Measurements from ENCODE around the gene KIAA0930.

KIAA0930 gene

GRCh38 chr22:45233827-45234226 lies 6.9 kb downstream of the KIAA0930 start:
- no peak for ATAC-seq (ENCODE audit: insufficient read depth, low read depth)
- Histone ChIP-seq H3K27me3 (ENCODE audit: insufficient read depth, low read length, poor library complexity) (no peaks in the 10 kb centered on the region), H2AFZ (ENCODE audit: low read depth, low read length) (no peak overlapping the region), H3K36me3 (ENCODE audit: insufficient read depth, low read length) (peaks cover 13% of the 10 kb centered on the region), H3K79me2 (ENCODE audit: insufficient read depth, low read length) (peaks cover 11% of the 10 kb centered on the region; the same call in 1 of the 2 replicates), H3K27ac (ENCODE audit: low read length) (no peak overlapping the region), H3K4me1 (ENCODE audit: insufficient read depth, low read length) (peaks cover under 1% of the 10 kb centered on the region), H3K4me3 (ENCODE audit: low read depth in 1 of 2, low read length in 2 of 2) (no peak overlapping the region), H3K9ac (ENCODE audit: low read depth, low read length) (no peak overlapping the region), H3K4me2 (ENCODE audit: insufficient read depth, low read length) (no peak overlapping the region), H4K20me1 (ENCODE audit: insufficient read depth, low read length) (peaks cover 58% of the 10 kb centered on the region), H3K9me3 (ENCODE audit: insufficient read depth, low read length, severe bottlenecking) (no peaks in the 10 kb centered on the region)
- TF ChIP-seq EZH2 (IDR thresholded peaks at IDR 0.05; ENCODE audit: borderline replicate concordance, low read depth, low read length, severe bottlenecking) = no peak
- TF ChIP-seq CTCF (IDR thresholded peaks at IDR 0.05; ENCODE audit: borderline replicate concordance, extremely low read depth, low read length, poor library complexity, severe bottlenecking) = no peak
- no peak for DNase-seq

GRCh38 chr22:45233386-45233785 lies 7.3 kb downstream of the KIAA0930 start:
- Histone ChIP-seq H3K9ac (ENCODE audit: low read depth, low read length) (no peak overlapping the region), H3K27me3 (ENCODE audit: insufficient read depth, low read length, poor library complexity) (no peaks in the 10 kb centered on the region), H3K4me2 (ENCODE audit: insufficient read depth, low read length) (no peak overlapping the region), H3K4me1 (ENCODE audit: insufficient read depth, low read length) (no peaks in the 10 kb centered on the region), H3K79me2 (ENCODE audit: insufficient read depth, low read length) (peaks cover 11% of the 10 kb centered on the region; the same call in 1 of the 2 replicates), H3K36me3 (ENCODE audit: insufficient read depth, low read length) (peaks cover 11% of the 10 kb centered on the region), H3K9me3 (ENCODE audit: insufficient read depth, low read length, severe bottlenecking) (no peaks in the 10 kb centered on the region), H3K4me3 (ENCODE audit: low read depth in 1 of 2, low read length in 2 of 2) (no peak overlapping the region), H4K20me1 (ENCODE audit: insufficient read depth, low read length) (peaks cover 55% of the 10 kb centered on the region), H2AFZ (ENCODE audit: low read depth, low read length) (no peak overlapping the region), H3K27ac (ENCODE audit: low read length) (no peak overlapping the region)
- no peak for DNase-seq
- TF ChIP-seq EZH2 (IDR thresholded peaks at IDR 0.05; ENCODE audit: borderline replicate concordance, low read depth, low read length, severe bottlenecking) (no peak), CTCF (IDR thresholded peaks at IDR 0.05; ENCODE audit: borderline replicate concordance, extremely low read depth, low read length, poor library complexity, severe bottlenecking) (no peak)
- no peak for ATAC-seq (ENCODE audit: insufficient read depth, low read depth)

- Histone ChIP-seq H3K79me2 (ENCODE audit: insufficient read depth, low read length) (peaks cover 4% of the 10 kb centered on the region; the same call in 1 of the 2 replicates), H4K20me1 (ENCODE audit: insufficient read depth, low read length) (peaks cover 55% of the 10 kb centered on the region)
Measured at GRCh38 chr22:45231293-45231692, 9.4 kb downstream of the KIAA0930 start.

More at GRCh38 chr22:45231293-45231692, 9.4 kb downstream of the KIAA0930 start:
- no peaks in the 10 kb centered on the region for H3K4me1 ChIP-seq (ENCODE audit: insufficient read depth, low read length)
- H2AFZ ChIP-seq (ENCODE audit: low read depth, low read length) = no peak overlapping the region
- H3K4me3 ChIP-seq (ENCODE audit: low read depth in 1 of 2, low read length in 2 of 2) = no peak overlapping the region
- H3K27me3 ChIP-seq (ENCODE audit: insufficient read depth, low read length, poor library complexity) = no peaks in the 10 kb centered on the region
- H3K27ac ChIP-seq (ENCODE audit: low read length) = no peak overlapping the region
- H3K9ac ChIP-seq (ENCODE audit: low read depth, low read length) = no peak overlapping the region
- no peak for DNase-seq
- H3K4me2 ChIP-seq (ENCODE audit: insufficient read depth, low read length) = no peak overlapping the region
- TF ChIP-seq CTCF (IDR thresholded peaks at IDR 0.05; ENCODE audit: borderline replicate concordance, extremely low read depth, low read length, poor library complexity, severe bottlenecking) = no peak
- no peak for TF ChIP-seq EZH2 (IDR thresholded peaks at IDR 0.05; ENCODE audit: borderline replicate concordance, low read depth, low read length, severe bottlenecking)
- no peaks in the 10 kb centered on the region for H3K9me3 ChIP-seq (ENCODE audit: insufficient read depth, low read length, severe bottlenecking)
- H3K36me3 ChIP-seq (ENCODE audit: insufficient read depth, low read length) = peaks cover 4% of the 10 kb centered on the region; the same call in 1 of the 2 replicates
- ATAC-seq (ENCODE audit: insufficient read depth, low read depth) = no peak

Measured in DND-41 (cell line).